Hepatocyte (in vitro differentiated cells): Measurements from ENCODE around the gene SMIM24. TPM values are rescaled to one million over a fixed set of nuclear protein-coding genes. Genes with fewer than 3 reads are reported as not detected.

ENCODE experiments used
- DNase-seq: peaks from one replicate; pipeline ENCODE4 v3.0.0-alpha.2; 2016; ENCODE audit warnings: low spot score
- H2AFZ ChIP-seq: fragments of 200-600 bp; sonication (generic); 2 replicates; pipeline ENCODE4 v1.6.0; 2016; ENCODE audit warnings: antibody characterized with exemption, mild to moderate bottlenecking
- H3K27ac ChIP-seq: fragments of 200-600 bp; sonication (generic); 2 replicates; pipeline ENCODE4 v1.5.1; 2016; ENCODE audit warnings: mild to moderate bottlenecking
- H3K27me3 ChIP-seq: fragments of 200-600 bp; sonication (generic); 2 replicates; pipeline ENCODE4 v1.6.1; 2016
- H3K36me3 ChIP-seq: fragments of 200-600 bp; sonication (generic); replicated peaks from 2 replicates; pipeline ENCODE4 v1.5.1; 2016; ENCODE audit warnings: low read depth; ENCODE audit not compliant: insufficient read depth
- H3K4me1 ChIP-seq: fragments of 200-600 bp; sonication (generic); 2 replicates; pipeline ENCODE4 v1.5.1; 2016; ENCODE audit warnings: mild to moderate bottlenecking, moderate library complexity; ENCODE audit not compliant: insufficient read depth
- H3K4me2 ChIP-seq: fragments of 200-600 bp; sonication (generic); 2 replicates; pipeline ENCODE4 v1.6.0; 2016
- H3K4me3 ChIP-seq: fragments of 200-600 bp; sonication (generic); 2 replicates; pipeline ENCODE4 v1.5.1; 2016; ENCODE audit warnings: mild to moderate bottlenecking
- H3K79me2 ChIP-seq: fragments of 200-600 bp; sonication (generic); 2 replicates; pipeline ENCODE4 v1.6.0; 2017; ENCODE audit warnings: mild to moderate bottlenecking
- H3K9me2 ChIP-seq: fragments of 200-600 bp; sonication (generic); replicated peaks from 2 replicates; pipeline ENCODE4 v1.6.0; 2017; ENCODE audit warnings: mild to moderate bottlenecking; ENCODE audit not compliant: insufficient read depth
- H3K9me3 ChIP-seq: fragments of 200-600 bp; sonication (generic); 2 replicates; pipeline ENCODE4 v1.5.1; 2016; ENCODE audit warnings: low read depth, mild to moderate bottlenecking
- H4K20me1 ChIP-seq: fragments of 200-600 bp; sonication (generic); 2 replicates; pipeline ENCODE4 v1.6.0; 2016; ENCODE audit warnings: mild to moderate bottlenecking; ENCODE audit not compliant: insufficient read depth, poor library complexity, severe bottlenecking
- CTCF ChIP-seq: fragments of 200-600 bp; sonication (generic); IDR thresholded peaks from 2 replicates; pipeline ENCODE4 v1.5.1; 2016; ENCODE audit warnings: antibody characterized with exemption, mild to moderate bottlenecking; ENCODE audit not compliant: poor library complexity
- EZH2 ChIP-seq: fragments of 200-600 bp; sonication (generic); IDR thresholded peaks from 2 replicates; pipeline ENCODE4 v1.6.1; 2016; ENCODE audit warnings: antibody characterized with exemption, mild to moderate bottlenecking, borderline replicate concordance
- EZH2phosphoT487 ChIP-seq: fragments of 200-600 bp; sonication (generic); IDR thresholded peaks from one replicate; pipeline ENCODE4 v1.6.1; 2018; ENCODE audit warnings: antibody characterized with exemption, mild to moderate bottlenecking, low read depth, moderate library complexity; ENCODE audit not compliant: unreplicated experiment, severe bottlenecking
- WGBS: methylation state at CpG from one replicate; pipeline ENCODE4 v1.1.6; 2016; ENCODE audit warnings: low lambda C conversion rate; ENCODE audit errors: missing lambda C conversion rate; 5-methylcytosine and 5-hydroxymethylcytosine counted together
- polyA plus RNA-seq: library from polyadenylated mRNA; unstranded; fragments of >200 nt; fragmentation: Nextera tagmentation; extraction: Ambion mirVana; gene quantifications from 2 replicates; pipeline ENCODE4 v1.2.1, GENCODE V29; 2016
- total RNA-seq: library from RNA; depleted of rRNA; stranded (reverse); fragments of >200 nt; gene quantifications from 2 replicates; pipeline ENCODE4 v1.2.3, GENCODE V29; 2014

Gene SMIM24
- total and polyA plus RNA-seq, 2 experiments from 2014 or later: 81.2 to 151 TPM

- Histone ChIP-seq H3K4me3 (no peak overlapping the region), H3K4me1 (peaks cover 47% of the 10 kb centered on the region), H3K36me3 (no peaks in the 10 kb centered on the region), H3K27ac (peak overlapping the region; percentile 67), H3K4me2 (no peak overlapping the region), H2AFZ (no peak overlapping the region), H3K27me3 (peaks cover 17% of the 10 kb centered on the region), H3K79me2 (no peaks in the 10 kb centered on the region), H4K20me1 (no peaks in the 10 kb centered on the region), H3K9me3 (no peaks in the 10 kb centered on the region), H3K9me2 (no peaks in the 10 kb centered on the region)
- no peak for TF ChIP-seq CTCF
- TF ChIP-seq EZH2phosphoT487: no peak
- TF ChIP-seq EZH2: no peak
- WGBS: 85% methylated on average over 15 of the region's 15 CpGs
- DNase-seq: no peak
These were observed 20.3 kb downstream of the SMIM24 start for GRCh38 chr19:3459965-3460582.

- peaks cover 42% of the 10 kb centered on the region for H3K4me1 ChIP-seq
- H4K20me1 ChIP-seq: no peaks in the 10 kb centered on the region
- peaks cover 17% of the 10 kb centered on the region for H3K27me3 ChIP-seq
- peak; percentile 85 for DNase-seq
- H2AFZ ChIP-seq: no peak overlapping the region
- H3K79me2 ChIP-seq: no peaks in the 10 kb centered on the region
- no peaks in the 10 kb centered on the region for H3K9me3 ChIP-seq
- H3K4me3 ChIP-seq: no peak overlapping the region
- WGBS: 15% methylated on average over 15 of the region's 26 CpGs
- H3K27ac ChIP-seq: peak overlapping the region; percentile 87
- no peak for TF ChIP-seq CTCF
- TF ChIP-seq EZH2phosphoT487: no peak
- TF ChIP-seq EZH2: no peak
- H3K36me3 ChIP-seq: no peaks in the 10 kb centered on the region
- H3K4me2 ChIP-seq: peak overlapping the region; percentile 68
- H3K9me2 ChIP-seq: no peaks in the 10 kb centered on the region
These were observed 21.0 kb downstream of the SMIM24 start for GRCh38 chr19:3459089-3459881.

GRCh38 chr19:3458229-3459088, 21.9 kb downstream of the SMIM24 start:
- Histone ChIP-seq H3K36me3 (no peaks in the 10 kb centered on the region), H3K27ac (peak overlapping the region; percentile 87), H3K27me3 (peaks cover 10% of the 10 kb centered on the region), H4K20me1 (no peaks in the 10 kb centered on the region), H3K4me3 (no peak overlapping the region), H3K9me2 (no peaks in the 10 kb centered on the region), H3K9me3 (no peaks in the 10 kb centered on the region), H3K4me1 (peaks cover 34% of the 10 kb centered on the region), H3K79me2 (no peaks in the 10 kb centered on the region), H3K4me2 (peak overlapping the region; percentile 68), H2AFZ (no peak overlapping the region)
- WGBS: 24% methylated on average over 14 of the region's 19 CpGs
- no peak for TF ChIP-seq EZH2
- TF ChIP-seq CTCF: no peak
- no peak for TF ChIP-seq EZH2phosphoT487
- DNase-seq: peak; percentile 48
